Stimulated activated CD4-positive, alpha-beta T cell treated with anti-CD3 and anti-CD28 coated beads, TNF-alpha, amount 100 ng/mL, for 4 hours (primary cell): ENCODE measurements around the gene NRP2.

Source experiments
- DNase-seq, 3 experiments: peaks; one replicate each; pipeline ENCODE4 v3.0.0-alpha.2; 2020; ENCODE audit warnings: low read depth in 3 of 3

The NRP2 gene

DNA sequence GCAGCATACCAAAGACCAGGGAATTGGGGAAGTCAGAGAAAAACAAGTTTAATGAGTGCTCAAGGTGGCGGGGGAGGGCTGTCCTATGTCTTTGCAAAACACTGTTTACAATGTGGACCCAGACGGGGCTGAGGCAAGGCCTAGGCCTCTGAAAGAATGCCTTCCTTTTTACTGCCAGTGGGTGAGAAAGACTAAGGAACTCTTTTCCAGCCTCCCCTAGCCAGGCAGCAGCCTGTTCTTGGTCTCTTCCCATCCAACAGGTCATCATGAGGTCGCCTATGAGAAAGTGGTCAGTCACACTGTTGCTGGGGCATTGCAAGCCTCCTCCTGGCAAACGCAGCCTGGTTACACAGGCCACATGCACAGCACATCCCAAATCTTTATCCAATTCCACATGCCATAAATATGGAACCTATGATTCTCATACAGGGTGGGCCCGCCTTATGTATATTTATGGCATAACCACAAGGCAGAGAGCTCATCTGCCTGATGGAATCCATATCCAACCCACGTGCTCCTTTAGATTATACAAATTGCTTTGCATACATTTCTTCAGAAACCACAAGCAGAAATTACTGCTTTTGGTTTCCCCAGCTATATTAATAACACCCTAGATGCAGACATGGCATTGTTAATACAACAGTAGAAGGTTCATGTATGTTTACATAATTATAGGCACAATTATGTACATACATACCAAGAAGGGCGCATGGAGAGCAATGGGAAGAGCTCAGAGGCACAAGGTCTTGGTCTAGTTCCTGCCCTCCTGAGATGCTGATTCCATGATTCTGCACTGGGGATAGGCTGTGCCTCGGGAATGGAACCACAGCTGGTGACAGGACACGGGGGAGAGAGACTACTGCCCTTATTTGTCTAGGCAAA, 48.6 kb downstream of the NRP2 start:
- DNase-seq: no peak

DNA sequence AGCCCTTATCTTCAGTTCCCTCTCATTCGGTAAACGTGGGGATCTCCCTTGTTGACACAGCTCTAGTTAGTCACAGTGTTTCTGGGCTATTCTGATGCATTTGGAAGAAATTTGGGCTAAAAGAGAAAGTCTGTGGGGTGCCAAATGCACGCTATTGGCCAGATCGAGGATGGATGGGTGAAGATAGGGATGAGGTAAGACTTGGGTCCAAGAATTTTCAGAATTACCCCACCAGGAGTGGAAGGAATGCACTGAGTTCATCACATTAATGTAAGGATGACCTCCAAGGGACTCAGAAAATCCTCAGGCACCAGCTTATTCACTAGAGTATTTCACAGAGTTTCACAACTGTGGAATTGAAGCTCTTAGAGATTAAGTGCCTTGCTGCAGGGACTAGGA, 49.3 kb downstream of the NRP2 start:
- no peak for DNase-seq

- no peak for DNase-seq
These were observed 50.0 kb downstream of the NRP2 start for GRCh38 chr2:205732314-205732713.

DNA sequence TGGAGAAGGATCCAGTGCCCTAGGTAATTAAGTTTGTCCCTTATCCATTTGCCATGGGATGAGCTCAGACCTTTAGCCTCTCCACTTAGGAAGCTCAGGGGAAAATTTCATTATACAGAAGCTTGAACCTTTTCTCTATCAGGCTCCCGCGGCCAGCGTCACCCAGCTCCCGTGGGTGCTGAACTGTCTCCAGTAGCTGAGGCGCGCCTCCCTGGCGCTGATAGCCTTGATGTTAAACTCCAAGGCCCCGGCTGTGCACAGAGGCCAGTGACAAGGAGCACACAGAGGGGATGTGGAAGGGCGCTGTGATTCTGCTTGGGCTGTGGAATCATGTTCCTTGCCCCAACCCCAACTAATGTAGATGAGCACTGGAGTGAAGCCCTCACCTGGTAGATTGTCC, 50.8 kb downstream of the NRP2 start:
- no peak for DNase-seq

DNA sequence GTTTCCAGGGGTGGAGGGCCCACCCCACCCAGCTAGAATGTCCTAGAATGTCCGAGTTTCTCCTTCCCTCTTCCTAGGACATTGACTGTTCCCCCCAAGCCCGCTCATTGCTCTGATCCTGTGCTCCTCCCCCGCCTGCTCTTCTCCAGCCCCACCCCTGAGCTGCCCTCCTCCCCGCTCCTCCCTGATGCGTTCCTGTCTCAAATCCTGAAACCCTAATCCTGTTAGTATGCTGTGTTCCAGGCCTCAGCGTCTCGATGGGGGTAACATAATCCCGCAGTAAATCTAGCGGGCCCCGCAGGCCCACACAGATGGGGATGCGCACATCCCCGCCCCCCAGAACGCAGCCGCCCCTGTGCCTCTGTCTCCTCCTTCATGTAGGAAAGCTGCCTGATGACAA, 51.3 kb downstream of the NRP2 start:
- DNase-seq: no peak

GRCh38 chr2:205734436-205735037, 52.2 kb downstream of the NRP2 start:
- no peak for DNase-seq

DNA sequence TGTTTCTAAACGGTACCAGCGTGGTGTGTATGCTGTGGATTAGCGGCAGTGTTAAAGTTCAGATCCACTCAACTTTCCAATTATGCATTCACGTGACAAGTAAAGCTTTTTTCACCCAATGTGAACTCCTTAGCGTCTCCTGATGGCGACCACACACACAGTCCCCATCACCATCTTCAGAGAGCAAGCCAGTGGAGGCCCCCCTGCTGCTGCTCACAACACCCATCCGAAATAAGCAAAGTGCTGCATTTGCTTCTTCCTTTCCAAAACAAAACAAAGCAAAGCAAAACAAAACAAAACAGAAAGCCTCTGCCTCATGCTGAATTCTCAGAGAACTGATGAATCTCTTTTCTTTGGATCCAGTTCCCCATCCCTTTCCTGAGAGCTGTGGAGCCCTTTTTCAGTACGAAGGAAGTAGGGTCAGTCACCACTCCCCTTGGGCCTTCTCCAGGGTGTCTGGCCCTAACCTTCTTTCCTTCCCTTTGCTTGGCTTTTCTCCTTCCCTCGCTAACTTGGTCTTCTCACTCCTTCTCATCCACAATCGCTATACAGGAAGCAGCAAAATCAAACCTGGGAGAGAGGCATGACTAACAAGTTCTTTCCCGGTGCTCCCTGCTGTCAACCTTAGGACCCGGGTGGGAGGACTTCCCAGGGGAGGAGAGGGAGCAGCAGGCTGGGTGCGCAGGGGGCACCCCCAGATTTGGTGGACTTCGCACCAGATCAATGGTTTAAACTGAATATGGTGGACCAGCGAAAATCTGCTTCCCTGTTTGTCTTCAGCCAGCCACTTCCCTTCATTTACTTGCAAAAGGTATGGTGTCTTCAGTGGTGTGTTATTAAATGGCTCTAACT, 56.0 kb downstream of the NRP2 start:
- DNase-seq: no peak

DNA sequence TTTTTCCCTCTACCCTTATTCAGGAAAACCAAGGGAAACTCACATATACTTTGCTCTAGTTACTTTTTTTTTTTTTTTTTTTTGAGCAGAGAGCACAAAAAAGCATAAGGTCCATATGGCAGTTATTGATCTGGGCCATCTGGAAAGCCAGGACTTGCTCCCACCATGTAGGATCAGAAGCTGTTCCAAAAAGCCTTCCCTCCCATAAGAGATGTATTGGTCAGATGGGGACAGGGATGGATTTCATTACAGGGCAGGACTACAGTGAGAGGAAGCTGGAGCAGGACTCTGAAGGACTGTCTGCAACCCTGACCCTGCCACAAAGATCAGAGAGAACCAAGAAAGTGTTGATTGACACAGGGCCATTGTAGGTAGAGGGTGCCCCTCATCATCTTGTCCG, 57.3 kb downstream of the NRP2 start:
- DNase-seq: no peak

- DNase-seq: no peak
These were observed 58.1 kb downstream of the NRP2 start for GRCh38 chr2:205740381-205740780.

GRCh38 chr2:205741256-205741978, 59.1 kb downstream of the NRP2 start:
- no peak for DNase-seq

- no peak for DNase-seq
These were observed 60.8 kb downstream of the NRP2 start for GRCh38 chr2:205743137-205743536.

DNA sequence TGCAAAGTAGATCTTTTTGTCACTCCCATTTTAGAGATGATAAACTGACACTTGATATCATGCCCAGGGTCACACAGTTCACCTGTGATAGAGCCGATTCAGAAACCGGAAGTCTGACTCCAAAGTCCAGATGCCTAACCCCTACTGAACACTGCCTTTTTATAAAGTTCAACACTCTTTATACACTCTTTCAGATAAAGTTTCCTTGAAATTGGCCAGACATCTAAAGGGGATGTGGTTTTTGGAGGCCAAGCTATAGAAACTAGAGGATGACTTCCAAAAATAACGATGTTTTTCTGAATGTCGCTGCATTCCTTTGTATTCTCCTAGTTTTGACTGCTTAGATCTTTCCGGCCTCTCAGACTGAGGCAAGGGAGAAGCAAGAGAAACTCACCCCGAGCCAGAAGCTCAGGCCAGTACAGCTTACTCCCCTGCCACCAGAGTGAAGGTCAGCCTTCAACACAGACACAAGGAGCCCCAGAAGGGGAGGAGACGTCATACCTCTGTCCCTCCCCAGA, 61.8 kb downstream of the NRP2 start:
- no peak for DNase-seq

- DNase-seq: no peak
These were observed 63.5 kb downstream of the NRP2 start for GRCh38 chr2:205745661-205746419.

- DNase-seq: no peak
These were observed 64.1 kb downstream of the NRP2 start for GRCh38 chr2:205746420-205746785.

DNA sequence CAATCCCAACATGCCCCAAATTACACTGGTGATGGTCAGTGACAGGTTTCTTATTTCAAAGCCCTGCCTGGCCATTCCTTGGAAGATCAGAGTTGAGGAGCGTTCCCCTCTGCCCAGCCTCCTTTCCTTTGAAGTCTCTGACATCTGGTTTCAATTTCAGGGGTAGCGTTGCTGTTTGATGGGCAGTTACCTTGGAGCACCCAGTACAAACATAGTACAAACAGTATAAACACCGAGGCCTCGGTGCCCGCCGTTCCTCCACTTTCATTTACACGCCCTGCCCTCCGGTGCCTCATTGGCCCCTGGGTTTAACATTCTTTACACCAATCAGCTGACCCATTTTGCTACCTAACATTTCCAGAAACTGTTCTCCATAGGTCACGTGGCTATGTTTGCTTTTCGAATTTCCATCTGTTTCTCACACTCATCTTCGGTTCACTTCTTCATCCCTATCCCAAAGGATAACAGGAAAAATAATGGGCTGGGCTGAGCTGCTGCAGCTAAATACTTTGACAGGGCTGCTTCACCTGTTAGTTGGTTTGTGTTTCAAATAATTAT, 65.6 kb downstream of the NRP2 start:
- no peak for DNase-seq

GRCh38 chr2:205748639-205749038, 66.3 kb downstream of the NRP2 start:
- DNase-seq: no peak

DNA sequence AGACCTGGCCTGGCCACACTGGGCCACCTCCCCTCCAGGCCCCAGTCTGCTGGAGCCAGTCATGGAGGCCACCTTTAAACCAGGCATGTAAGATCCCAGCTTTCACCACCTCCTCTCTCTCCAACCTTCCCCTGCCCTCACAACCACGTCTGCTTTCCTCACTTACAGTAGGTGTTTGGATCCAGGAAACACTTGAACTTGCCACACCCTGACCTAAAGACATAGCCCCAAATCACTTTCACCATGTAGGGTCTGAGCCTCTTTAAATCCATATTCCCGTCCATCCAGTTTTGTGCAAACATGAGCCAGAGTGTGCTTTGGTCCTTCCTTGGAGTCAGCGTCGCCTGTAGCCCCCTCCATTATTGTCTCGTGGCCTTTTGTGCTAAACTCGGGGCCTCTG, 66.8 kb downstream of the NRP2 start:
- no peak for DNase-seq

GRCh38 chr2:205750797-205751196, 68.5 kb downstream of the NRP2 start:
- no peak for DNase-seq

- no peak for DNase-seq
These were observed 69.3 kb downstream of the NRP2 start for GRCh38 chr2:205751569-205752031.

GRCh38 chr2:205752296-205752820, 70.1 kb downstream of the NRP2 start:
- no peak for DNase-seq
